ENCODE measurements around the gene GLT6D1.

Gene GLT6D1

GRCh38 chr9:135588371-135588770 lies 51.0 kb downstream of the GLT6D1 start:
- DNase-seq (ENCODE audit: low read depth): no peak
- in situ Hi-C loops (cut with HindIII; ENCODE audit: low sequenced_read_pairs): no loop called here
- no peak for TF ChIP-seq CTCF (IDR thresholded peaks at IDR 0.05; ENCODE audit: low read depth, low read length, missing control alignments)
- no peak overlapping the region for H3K4me3 ChIP-seq (ENCODE audit: low read depth, low read length)

GRCh38 chr9:135587658-135588057 lies 51.7 kb downstream of the GLT6D1 start:
- TF ChIP-seq CTCF (IDR thresholded peaks at IDR 0.05; ENCODE audit: low read depth, low read length, missing control alignments): no peak
- in situ Hi-C loops (cut with HindIII; ENCODE audit: low sequenced_read_pairs): no loop called here
- no peak overlapping the region for H3K4me3 ChIP-seq (ENCODE audit: low read depth, low read length)
- no peak for DNase-seq (ENCODE audit: low read depth)

DNA sequence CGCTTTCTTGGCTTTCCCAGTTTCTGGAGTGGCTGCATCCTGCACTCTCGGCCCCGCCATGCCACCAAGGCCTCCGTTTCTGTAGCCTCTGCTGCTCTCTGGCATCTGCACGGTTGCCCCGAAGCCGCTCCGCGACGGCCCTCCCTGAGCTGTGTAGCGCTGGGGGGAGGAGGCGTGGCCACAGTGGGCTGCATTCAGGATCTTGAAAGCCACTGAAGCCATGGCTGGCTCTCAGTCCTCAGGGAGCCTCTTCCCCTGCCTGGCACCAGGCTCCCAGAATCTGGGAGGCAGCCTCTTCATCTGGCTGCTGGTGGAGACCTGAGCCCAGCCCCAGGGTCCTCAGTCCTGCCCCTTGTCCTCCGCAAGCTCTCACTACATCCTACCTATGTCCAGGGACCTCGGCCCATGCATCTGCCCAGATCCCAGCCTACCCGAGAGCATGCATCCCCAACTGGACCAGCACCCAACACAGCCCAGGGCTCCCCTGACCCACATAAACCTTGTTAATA lies 52.7 kb downstream of the GLT6D1 start:
- in situ Hi-C loops (cut with HindIII; ENCODE audit: low sequenced_read_pairs): no loop called here
- no peak overlapping the region for H3K4me3 ChIP-seq (ENCODE audit: low read depth, low read length)
- no peak for TF ChIP-seq CTCF (IDR thresholded peaks at IDR 0.05; ENCODE audit: low read depth, low read length, missing control alignments)
- no peak for DNase-seq (ENCODE audit: low read depth)

GRCh38 chr9:135584934-135585333 lies 54.4 kb downstream of the GLT6D1 start:
- no peak for DNase-seq (ENCODE audit: low read depth)
- in situ Hi-C loops (cut with HindIII; ENCODE audit: low sequenced_read_pairs): no loop called here
- TF ChIP-seq CTCF (IDR thresholded peaks at IDR 0.05; ENCODE audit: low read depth, low read length, missing control alignments): no peak
- no peak overlapping the region for H3K4me3 ChIP-seq (ENCODE audit: low read depth, low read length)

DNA sequence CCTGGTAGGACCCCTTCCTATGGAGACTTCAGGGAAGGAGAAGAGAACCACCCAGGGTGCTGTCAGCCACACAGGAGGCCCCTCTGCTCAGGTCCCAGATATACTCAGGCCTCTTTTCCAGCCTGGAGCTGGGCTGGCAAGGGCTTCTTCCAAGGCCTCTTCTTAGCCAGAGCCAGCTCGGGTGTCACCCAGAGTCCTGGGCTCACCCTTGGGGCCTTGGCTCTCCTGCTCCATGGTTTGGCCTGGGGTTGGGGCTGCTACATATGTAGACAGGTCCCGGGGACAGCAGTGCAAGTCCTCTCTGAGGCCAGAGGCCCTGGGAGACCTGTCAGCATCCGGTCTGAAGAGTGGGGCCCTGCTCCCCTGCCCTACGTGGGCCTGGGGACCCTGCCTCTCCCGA lies 55.0 kb downstream of the GLT6D1 start:
- no peak overlapping the region for H3K4me3 ChIP-seq (ENCODE audit: low read depth, low read length)
- in situ Hi-C loops (cut with HindIII; ENCODE audit: low sequenced_read_pairs): no loop called here
- no peak for TF ChIP-seq CTCF (IDR thresholded peaks at IDR 0.05; ENCODE audit: low read depth, low read length, missing control alignments)
- DNase-seq (ENCODE audit: low read depth): no peak

- TF ChIP-seq CTCF (IDR thresholded peaks at IDR 0.05; ENCODE audit: low read depth, low read length, missing control alignments): no peak
- in situ Hi-C loops (cut with HindIII; ENCODE audit: low sequenced_read_pairs): no loop called here
- no peak overlapping the region for H3K4me3 ChIP-seq (ENCODE audit: low read depth, low read length)
- no peak for DNase-seq (ENCODE audit: low read depth)
Measured at GRCh38 chr9:135583688-135584011, 55.7 kb downstream of the GLT6D1 start.

Data from astrocyte of the cerebellum (primary cell).